Adrenal gland (tissue), 5 donors: ENCODE data around the gene SLC35F6.

Experiments used
- POLR2A ChIP-seq, 2 donors: fragments of 450-650 bp; IDR thresholded peaks; one replicate each; pipeline ENCODE4 v1.6.1; 2017; ENCODE audit warnings: antibody characterized with exemption in 2 of 2, mild to moderate bottlenecking in 2 of 2, moderate library complexity in 1 of 2
- TF ChIP-seq, protein P1 (sequence below), 6 experiments: fragments of 450-650 bp in 4 of 6; fragments of 200-600 bp in 2 of 6; sonication (generic) in 1 of 6; IDR thresholded peaks; 1 replicate in 5 of 6; 2 replicates in 1 of 6; pipeline versions ENCODE4 v1.5.1 to v1.8.0; 2016 to 2021; ENCODE audit warnings: antibody characterized with exemption in 6 of 6, mild to moderate bottlenecking in 2 of 6, moderate library complexity in 1 of 6
- donor health status: DM: no; HTN: no; CAD: no.

GRCh38 chr2:26816893-26817292 lies 52.8 kb downstream of the SLC35F6 start:
- TF ChIP-seq, protein P1, sequence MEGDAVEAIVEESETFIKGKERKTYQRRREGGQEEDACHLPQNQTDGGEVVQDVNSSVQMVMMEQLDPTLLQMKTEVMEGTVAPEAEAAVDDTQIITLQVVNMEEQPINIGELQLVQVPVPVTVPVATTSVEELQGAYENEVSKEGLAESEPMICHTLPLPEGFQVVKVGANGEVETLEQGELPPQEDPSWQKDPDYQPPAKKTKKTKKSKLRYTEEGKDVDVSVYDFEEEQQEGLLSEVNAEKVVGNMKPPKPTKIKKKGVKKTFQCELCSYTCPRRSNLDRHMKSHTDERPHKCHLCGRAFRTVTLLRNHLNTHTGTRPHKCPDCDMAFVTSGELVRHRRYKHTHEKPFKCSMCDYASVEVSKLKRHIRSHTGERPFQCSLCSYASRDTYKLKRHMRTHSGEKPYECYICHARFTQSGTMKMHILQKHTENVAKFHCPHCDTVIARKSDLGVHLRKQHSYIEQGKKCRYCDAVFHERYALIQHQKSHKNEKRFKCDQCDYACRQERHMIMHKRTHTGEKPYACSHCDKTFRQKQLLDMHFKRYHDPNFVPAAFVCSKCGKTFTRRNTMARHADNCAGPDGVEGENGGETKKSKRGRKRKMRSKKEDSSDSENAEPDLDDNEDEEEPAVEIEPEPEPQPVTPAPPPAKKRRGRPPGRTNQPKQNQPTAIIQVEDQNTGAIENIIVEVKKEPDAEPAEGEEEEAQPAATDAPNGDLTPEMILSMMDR (IDR thresholded peaks at IDR 0.05) = no peak
- no peak for TF ChIP-seq POLR2A (IDR thresholded peaks at IDR 0.05)
